ENCODE measurements around the gene UBE2V1.

UBE2V1 gene

GRCh38 chr20:50041246-50041873 is 71.6 kb downstream of the UBE2V1 start:
- TF ChIP-seq, protein P1, sequence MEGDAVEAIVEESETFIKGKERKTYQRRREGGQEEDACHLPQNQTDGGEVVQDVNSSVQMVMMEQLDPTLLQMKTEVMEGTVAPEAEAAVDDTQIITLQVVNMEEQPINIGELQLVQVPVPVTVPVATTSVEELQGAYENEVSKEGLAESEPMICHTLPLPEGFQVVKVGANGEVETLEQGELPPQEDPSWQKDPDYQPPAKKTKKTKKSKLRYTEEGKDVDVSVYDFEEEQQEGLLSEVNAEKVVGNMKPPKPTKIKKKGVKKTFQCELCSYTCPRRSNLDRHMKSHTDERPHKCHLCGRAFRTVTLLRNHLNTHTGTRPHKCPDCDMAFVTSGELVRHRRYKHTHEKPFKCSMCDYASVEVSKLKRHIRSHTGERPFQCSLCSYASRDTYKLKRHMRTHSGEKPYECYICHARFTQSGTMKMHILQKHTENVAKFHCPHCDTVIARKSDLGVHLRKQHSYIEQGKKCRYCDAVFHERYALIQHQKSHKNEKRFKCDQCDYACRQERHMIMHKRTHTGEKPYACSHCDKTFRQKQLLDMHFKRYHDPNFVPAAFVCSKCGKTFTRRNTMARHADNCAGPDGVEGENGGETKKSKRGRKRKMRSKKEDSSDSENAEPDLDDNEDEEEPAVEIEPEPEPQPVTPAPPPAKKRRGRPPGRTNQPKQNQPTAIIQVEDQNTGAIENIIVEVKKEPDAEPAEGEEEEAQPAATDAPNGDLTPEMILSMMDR (IDR thresholded peaks at IDR 0.05; ENCODE audit: low read depth, low read length): no peak
- H3K4me3 ChIP-seq (ENCODE audit: low read depth, low read length): no peak overlapping the region

GRCh38 chr20:50040432-50041245 is 72.3 kb downstream of the UBE2V1 start:
- H3K4me3 ChIP-seq (ENCODE audit: low read depth, low read length): no peak overlapping the region
- TF ChIP-seq, protein P1 (IDR thresholded peaks at IDR 0.05; ENCODE audit: low read depth, low read length): no peak

DNA sequence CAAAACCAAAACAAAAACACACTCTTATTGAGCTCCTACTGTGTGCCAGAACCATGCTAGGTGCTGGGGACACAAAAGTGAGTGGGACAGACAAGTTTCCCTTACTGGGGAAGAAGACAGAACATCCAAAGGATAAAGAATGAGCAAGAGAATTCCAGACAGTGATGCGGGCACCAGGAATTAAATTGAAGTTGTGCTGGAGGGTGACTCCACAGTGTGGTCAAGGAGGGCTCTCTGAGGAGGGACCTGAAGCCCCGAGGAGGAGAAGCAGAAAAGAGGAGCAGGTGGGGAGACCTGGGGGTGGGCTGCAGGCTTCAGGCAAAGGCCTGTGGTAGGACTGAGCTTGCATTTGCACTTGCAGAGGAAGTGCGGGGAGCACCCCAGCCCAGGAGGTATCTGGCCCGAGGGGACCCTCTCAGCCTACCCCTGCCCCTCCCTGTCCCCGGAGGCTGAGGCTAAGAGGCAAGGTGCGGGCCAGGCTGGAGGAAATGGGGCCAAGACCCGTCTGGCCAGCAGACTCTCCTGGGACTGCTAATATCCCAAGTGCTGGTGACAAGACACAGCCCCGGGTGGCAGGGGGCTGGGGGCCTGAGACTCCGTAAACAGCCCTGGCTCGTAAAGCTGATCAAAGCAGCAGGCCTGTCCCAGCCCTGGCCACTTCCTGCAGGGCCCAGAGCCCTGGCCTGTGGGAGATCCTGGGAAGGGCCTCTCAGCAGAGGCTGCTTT is 73.1 kb downstream of the UBE2V1 start:
- H3K4me3 ChIP-seq (ENCODE audit: low read depth, low read length): no peak overlapping the region

GRCh38 chr20:50038574-50038991 is 74.4 kb downstream of the UBE2V1 start:
- no peak overlapping the region for H3K4me3 ChIP-seq (ENCODE audit: low read depth, low read length)
- TF ChIP-seq, protein P1 (IDR thresholded peaks at IDR 0.05; ENCODE audit: low read depth, low read length): no peak

More for the DNA sequence above, 73.1 kb downstream of the UBE2V1 start:
- TF ChIP-seq, protein P1 (IDR thresholded peaks at IDR 0.05; ENCODE audit: low read depth, low read length): no peak

DNA sequence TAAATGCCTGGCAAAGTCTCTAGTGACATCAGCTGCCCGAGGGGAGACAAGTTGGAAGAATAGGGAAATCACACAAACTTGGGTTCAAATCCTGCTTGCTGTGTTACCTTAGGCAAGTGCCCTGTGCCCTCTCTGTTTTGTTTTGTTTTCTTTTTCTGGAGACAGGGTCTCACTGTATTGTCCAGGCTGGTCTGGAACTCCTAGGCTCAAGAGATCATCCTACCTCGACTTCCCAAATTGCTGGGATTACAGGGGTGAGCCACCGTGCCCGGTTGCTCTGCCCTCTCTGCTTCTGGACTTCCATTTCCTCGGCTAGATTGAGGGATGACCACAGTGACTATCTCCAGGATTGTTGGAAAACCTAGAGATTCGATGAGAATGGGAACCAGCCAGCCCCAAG is 74.8 kb downstream of the UBE2V1 start:
- TF ChIP-seq, protein P1 (IDR thresholded peaks at IDR 0.05; ENCODE audit: low read depth, low read length): no peak
- H3K4me3 ChIP-seq (ENCODE audit: low read depth, low read length): no peak overlapping the region

DNA sequence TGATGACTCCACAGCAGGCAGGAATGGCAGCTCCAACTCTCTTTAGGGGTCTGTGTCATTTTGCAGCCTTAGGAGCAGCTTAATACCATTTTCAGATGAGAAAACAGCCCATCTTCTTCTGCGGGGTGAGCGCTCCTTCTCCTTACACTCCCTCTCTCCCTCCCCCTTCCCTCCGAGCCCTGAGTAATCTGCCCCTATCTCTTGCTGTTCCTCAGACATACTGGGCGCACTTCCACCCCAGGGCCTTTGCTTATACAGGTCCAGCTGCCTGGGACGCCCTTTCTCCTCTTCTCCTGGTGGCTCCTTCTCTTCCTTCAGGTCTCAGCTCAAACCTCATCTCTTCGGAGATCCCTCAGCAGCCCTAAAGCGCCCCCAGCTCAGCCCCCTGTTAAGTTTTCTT is 75.4 kb downstream of the UBE2V1 start:
- no peak overlapping the region for H3K4me3 ChIP-seq (ENCODE audit: low read depth, low read length)
- TF ChIP-seq, protein P1 (IDR thresholded peaks at IDR 0.05; ENCODE audit: low read depth, low read length): no peak
